ENCODE measurements around the gene RNF5. TPM values are rescaled to one million over a fixed set of nuclear protein-coding genes. Genes with fewer than 3 reads are reported as not detected.

The RNF5 gene
- total and polyA plus RNA-seq, 7 donors, result 61.5 to 220 (median 107) TPM

- DNase-seq, result no peak
- peaks cover 0 to 67% (median 41%) of the 10 kb centered on the region in 4 donors for H3K4me1 ChIP-seq
- H3K4me3 ChIP-seq, result no peak overlapping the region
- WGBS, 2 donors, result 90 to 92% methylated on average over 10 of the region's 10 CpGs
- peaks cover 13 to 60% (median 21%) of the 10 kb centered on the region in 4 donors for H3K36me3 ChIP-seq
- no peaks in the 10 kb centered on the region for H3K9me3 ChIP-seq
- TF ChIP-seq POLR2AphosphoS5 (IDR thresholded peaks at IDR 0.05) (no peak), EP300 (IDR thresholded peaks at IDR 0.05) (no peak), CTCF (IDR thresholded peaks at IDR 0.05) (no peak), POLR2A (IDR thresholded peaks at IDR 0.05) (no peak)
- no peaks in the 10 kb centered on the region for H3K27me3 ChIP-seq
- H3K27ac ChIP-seq, result peak overlapping the region; percentile 19 to 99 (median 88)
- intact Hi-C loops (cut with DNase I), result no loop called here
These were observed 4.4 kb downstream of the RNF5 start for GRCh38 chr6:32182555-32182981.

DNA sequence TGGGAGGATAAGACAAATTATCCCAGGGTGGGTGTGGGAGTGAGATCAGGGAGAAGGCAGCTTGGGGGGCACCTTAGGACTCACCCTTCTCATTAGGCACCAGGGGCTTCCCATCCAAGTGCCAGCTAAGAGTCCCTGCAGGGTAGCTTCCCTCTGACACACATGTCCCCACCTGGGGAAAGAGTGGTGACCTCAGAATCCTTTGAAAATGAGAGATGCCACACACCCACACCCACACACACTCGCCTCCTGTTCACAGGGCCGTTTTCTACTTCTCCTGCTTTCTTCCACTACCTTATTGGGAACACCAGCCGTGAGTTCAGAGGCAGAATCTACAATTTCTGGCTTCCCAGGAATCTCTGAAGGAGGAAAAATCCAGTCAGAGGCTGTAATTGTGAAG lies 4.8 kb downstream of the RNF5 start:
- no peak for DNase-seq
- H3K27me3 ChIP-seq, result no peaks in the 10 kb centered on the region
- peaks cover 13 to 65% (median 23%) of the 10 kb centered on the region in 4 donors for H3K36me3 ChIP-seq
- peak overlapping the region; percentile 83 to 100 (median 96) for H3K27ac ChIP-seq
- no peaks in the 10 kb centered on the region for H3K9me3 ChIP-seq
- intact Hi-C loops (cut with DNase I), result no loop called here
- no peak for TF ChIP-seq POLR2AphosphoS5 (IDR thresholded peaks at IDR 0.05)
- no peak for TF ChIP-seq CTCF (IDR thresholded peaks at IDR 0.05)
- no peak for TF ChIP-seq POLR2A (IDR thresholded peaks at IDR 0.05)
- TF ChIP-seq EP300 (IDR thresholded peaks at IDR 0.05), result no peak
- 80 to 85% methylated on average over 3 of the region's 3 CpGs for WGBS, 2 donors
- no peak overlapping the region for H3K4me3 ChIP-seq
- peaks cover 0 to 71% (median 46%) of the 10 kb centered on the region in 4 donors for H3K4me1 ChIP-seq

GRCh38 chr6:32183483-32184083 lies 5.4 kb downstream of the RNF5 start:
- H3K27ac ChIP-seq, result peak overlapping the region; percentile 83 to 100 (median 96)
- no peak overlapping the region for H3K4me3 ChIP-seq
- intact Hi-C loops (cut with DNase I), result no loop called here
- peaks cover 13 to 66% (median 23%) of the 10 kb centered on the region in 4 donors for H3K36me3 ChIP-seq
- DNase-seq, result no peak
- peaks cover 0 to 77% (median 51%) of the 10 kb centered on the region in 4 donors for H3K4me1 ChIP-seq
- H3K9me3 ChIP-seq, result no peaks in the 10 kb centered on the region
- 85 to 88% methylated on average over 15 of the region's 15 CpGs for WGBS, 2 donors
- TF ChIP-seq CTCF (IDR thresholded peaks at IDR 0.05), result no peak
- TF ChIP-seq POLR2A (IDR thresholded peaks at IDR 0.05), result no peak
- TF ChIP-seq EP300 (IDR thresholded peaks at IDR 0.05), result no peak
- no peak for TF ChIP-seq POLR2AphosphoS5 (IDR thresholded peaks at IDR 0.05)
- H3K27me3 ChIP-seq, result no peaks in the 10 kb centered on the region

GRCh38 chr6:32184084-32184640 lies 6.0 kb downstream of the RNF5 start, which contains the start of gene AGER:
Gene AGER (minus strand): TSS chr6:32184253. CDS start chr6:32184222, 31 bp downstream.
- TF ChIP-seq CTCF (IDR thresholded peaks at IDR 0.05) (no peak), POLR2A (IDR thresholded peaks at IDR 0.05) (no peak), EP300 (IDR thresholded peaks at IDR 0.05) (no peak), POLR2AphosphoS5 (IDR thresholded peaks at IDR 0.05) (no peak)
- H3K27me3 ChIP-seq, result no peaks in the 10 kb centered on the region
- intact Hi-C loops (cut with DNase I), result no loop called here
- 82 to 83% methylated on average over 6 of the region's 6 CpGs for WGBS, 2 donors
- H3K4me3 ChIP-seq, result no peak within 1 kb of the TSS
- peaks cover 13 to 66% (median 23%) of the 10 kb centered on the region in 4 donors for H3K36me3 ChIP-seq
- H3K4me1 ChIP-seq, result peaks cover 0 to 76% (median 52%) of the 10 kb centered on the region in 4 donors
- peak within 1 kb of the TSS; percentile 83 to 100 (median 96) for H3K27ac ChIP-seq
- no peak for DNase-seq
- no peaks in the 10 kb centered on the region for H3K9me3 ChIP-seq

Measured in sigmoid colon (tissue), 7 donors.